HK-2 (cell line): ENCODE measurements around the gene COL8A1.
"Not testable (repeated sequence)": the region's sequence is repeated elsewhere in the genome, so short reads cannot be mapped to it uniquely, and the experiment has no call there.

ENCODE experiments used
- DNase-seq: peaks from one replicate; pipeline ENCODE4 v3.0.0-alpha.2; 2018; ENCODE audit not compliant: unreplicated experiment

Gene COL8A1

DNA sequence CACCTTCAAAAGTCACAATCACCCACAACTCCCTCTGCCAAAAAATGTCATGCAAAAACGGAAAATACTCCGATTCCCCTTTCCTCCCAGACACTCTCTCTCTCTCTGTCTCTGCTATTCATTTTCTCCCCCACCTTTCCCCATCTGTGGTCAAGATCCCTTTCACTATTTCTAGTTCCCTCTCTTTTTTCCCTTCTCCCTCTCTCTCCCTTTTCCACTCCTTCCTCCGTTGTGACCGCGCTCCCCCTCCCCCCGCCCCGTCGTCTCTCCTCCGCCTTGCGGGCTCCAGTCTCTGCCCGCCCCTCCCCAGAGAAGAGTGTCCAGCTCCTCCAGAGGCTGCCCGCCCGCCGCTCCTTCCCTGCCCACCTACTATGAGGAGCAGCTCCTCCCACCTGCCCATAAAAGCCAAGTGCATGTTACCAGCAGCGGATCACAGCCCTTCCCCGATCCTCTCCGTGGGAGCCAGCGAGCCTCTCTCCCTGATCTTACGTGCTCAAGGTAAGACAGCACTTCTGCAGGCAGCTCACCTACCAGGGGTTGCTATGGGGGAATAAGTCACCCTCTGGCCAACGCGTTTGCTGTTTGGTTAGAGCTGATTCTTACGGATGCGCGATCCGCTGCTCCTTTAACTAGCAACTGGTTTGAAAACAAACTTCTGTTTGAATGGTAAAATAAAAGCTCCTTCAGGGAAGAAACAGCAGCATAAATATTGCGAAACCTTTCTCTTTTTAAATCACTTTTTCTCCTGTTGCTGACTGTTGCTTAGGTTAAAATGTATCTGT, at the start of gene COL8A1:
COL8A1 (plus strand) TSS at position 428 of the 782 bp plus-strand sequence. CDS start 152,089 bp downstream, outside the sequence.
- peak; percentile 92 for DNase-seq

DNA sequence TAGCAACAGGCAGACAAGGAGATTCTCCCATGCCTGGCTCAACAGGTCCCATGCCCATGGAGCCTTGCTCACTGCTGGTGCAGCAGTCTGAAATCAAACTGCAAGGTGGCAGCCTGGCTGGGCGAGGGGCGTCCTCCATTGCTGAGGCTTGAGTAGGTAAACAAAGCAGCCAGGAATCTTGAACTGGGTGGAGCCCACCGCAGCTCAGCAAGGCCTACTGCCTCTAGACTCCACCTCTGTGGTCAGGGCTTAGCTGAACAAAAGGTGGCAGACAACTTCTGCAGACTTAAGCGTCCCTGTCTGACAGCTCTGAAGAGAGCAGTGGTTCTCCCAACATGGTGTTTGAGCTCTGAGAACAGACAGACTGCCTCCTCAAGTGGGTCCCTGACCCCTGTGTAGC, 49.2 kb upstream of the COL8A1 start:
- DNase-seq: not testable (repeated sequence)

GRCh38 chr3:99599894-99600293, 38.5 kb upstream of the COL8A1 start:
- no peak for DNase-seq

GRCh38 chr3:99601515-99601914, 36.9 kb upstream of the COL8A1 start:
- DNase-seq: no peak

DNA sequence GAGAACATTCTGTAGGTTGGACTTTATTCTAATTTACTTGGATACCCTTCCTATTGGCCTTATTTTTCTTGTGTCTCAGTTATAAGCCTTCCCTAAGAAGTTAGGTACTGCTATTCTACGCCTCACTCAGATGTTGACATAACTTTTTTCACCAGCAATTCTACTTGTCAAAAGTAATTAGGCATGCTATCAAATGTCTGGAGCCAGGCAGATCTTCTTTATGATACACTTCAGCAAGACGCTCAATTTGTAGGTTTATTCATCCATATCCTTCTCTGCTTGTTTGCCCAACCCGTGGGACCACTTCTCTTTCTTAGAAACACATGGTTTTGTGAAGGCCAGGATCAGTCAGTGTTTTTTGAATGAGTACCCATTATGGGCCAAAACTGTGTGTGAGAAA, 36.2 kb upstream of the COL8A1 start:
- no peak for DNase-seq

GRCh38 chr3:99607151-99607550, 31.2 kb upstream of the COL8A1 start:
- no peak for DNase-seq

GRCh38 chr3:99614768-99615167, 23.6 kb upstream of the COL8A1 start:
- DNase-seq: no peak

DNA sequence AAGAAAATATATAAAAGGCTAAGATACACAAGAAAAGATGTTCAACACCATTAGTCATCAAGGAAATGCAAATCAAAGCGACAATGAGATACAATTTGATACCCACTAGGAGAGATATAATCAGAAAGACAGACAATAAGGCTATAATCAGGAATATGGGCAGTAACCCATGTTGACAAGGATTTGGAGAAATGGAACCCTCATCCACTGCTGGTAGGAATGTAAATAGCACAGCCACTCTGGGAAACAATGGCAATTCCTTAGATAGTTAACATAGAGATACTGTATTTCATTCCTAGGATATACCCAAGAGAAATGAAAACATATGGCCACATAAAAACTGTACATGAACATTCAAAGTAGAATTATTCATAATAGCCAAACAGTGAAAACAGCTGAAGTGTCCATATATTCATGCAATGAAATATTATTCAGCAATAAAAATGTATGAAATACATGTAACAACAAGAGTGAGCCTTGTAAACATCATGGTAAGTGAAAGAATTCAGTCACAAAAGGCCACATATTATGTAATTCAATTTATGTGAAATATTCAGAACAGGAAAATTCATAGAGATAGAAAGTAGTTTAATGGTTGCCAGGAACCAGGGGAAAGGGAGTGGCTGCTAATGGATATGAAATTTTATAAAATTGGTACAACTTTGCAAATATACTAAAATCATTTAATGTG, 18.2 kb upstream of the COL8A1 start:
- no peak for DNase-seq

DNA sequence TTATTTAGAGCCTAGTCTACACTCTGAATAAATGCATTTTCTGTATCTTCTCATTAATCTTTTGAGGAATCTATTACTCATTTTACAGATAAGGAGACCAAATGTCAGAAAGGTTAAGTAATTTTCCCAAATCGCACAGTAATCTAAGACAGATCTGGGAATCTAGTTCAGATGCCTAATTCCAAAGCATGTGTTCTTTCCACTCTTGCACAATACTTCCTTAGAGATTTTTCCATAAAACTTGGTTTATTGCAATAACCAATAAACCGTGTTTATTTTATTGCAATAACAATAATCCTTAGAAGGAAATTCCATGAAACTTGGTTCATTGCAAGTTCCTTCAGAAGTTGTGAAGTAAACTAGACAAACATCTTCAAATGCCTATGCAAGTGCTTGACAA, 17.4 kb upstream of the COL8A1 start:
- DNase-seq: no peak

DNA sequence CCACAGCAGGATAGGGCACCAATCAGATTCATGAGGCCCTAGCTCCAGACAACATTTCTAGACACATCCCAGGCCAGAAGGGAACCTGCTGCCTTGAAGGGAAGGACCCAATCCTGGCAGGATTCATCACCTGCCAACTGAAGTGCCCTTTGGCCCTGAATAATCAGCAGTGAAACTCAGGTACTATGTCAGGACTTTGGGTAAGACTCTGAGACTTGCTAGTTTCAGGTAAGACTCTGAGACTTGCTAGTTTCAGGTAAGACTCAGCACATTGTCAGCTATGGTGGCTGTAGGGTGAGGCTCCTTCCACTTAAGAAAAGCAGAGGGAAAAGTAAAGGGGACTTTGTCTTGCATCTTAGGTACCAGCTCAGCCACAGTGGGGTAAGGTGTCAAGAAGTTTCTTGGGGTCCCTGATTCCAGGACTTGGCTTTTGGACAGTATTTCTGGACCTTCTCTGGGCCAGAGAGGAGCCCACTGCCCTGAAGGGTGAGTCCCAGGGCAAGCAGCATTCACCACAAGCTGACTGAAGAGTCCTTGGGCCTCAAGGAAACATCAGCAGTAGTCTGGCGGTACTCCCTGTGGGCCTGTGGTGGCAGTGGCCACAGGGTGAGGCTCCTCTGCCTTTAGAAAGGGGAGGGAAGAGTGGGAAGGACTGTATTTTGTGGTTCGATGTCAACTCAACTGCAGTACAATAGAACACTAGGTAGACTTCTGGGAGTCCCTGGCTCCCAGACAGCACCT, 13.7 kb upstream of the COL8A1 start:
- no peak for DNase-seq

DNA sequence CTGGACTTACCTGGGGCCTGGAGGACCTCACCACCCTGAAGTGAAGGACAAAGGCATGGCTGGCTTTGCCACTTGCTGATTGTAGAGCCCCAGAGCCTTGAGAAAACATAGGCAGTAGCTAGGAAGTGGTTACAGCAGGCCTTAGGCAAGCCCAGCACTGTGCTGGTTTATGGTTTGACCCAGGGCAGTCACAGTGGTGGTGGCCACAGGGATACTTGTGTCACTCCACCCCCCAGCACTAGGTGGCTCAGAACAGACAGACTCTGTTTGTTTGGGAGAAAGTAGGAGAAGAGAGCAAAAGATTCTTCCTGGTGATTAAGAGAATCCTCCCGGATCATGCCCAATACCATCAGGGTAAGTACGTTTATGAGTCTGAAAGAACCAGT, 13.2 kb upstream of the COL8A1 start:
- DNase-seq: no peak

DNA sequence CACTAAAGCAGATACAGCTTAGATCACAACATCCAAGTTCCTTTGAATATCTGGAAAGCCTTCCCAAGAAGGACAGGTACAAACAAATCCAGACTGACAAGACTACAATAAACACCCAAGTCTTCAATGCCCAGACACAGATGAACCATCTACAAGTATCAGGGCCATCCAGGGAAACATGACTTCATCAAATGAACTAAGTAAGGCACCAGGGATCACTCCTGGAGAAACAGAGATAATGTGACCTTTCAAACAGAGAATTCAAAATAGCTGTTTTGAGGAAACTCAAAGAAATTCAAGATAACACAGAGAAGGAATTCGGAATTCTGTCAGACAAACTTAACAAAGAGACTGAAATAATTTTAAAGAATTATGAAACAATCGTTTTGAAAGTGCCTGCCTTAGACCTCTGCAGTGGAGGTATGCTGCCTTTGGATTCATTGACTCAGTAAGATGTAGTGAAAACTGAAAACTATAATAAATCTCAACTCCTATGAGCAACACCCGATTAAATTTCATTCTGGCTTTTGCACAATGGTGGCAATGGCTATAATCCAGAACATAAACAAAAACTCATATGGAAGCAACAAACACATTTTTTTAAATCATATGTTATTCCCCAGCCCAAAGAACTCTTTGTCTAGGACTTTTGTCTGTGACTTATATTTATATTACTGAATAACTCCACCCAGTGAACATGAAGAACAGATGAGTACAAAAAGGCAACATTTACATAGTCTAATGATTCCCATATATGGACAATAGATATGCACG, 12.6 kb upstream of the COL8A1 start:
- DNase-seq: no peak

DNA sequence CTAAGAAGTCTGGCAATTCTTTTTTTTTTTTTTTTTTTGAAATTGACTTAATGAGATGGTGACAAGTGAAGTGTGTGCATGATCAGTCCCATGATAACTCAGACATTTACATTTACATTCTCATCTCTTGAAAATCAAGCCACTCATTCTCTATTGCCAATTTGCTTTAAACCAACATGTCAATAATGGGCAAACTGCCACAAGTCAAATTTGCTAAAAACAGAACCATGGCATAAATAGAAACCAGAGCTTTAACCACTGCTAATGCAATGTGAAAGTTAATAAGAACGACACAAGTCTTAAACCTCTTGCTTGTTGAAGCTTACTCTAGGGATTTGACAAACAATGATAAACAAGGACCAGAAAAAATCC, 12.0 kb upstream of the COL8A1 start:
- no peak for DNase-seq

DNA sequence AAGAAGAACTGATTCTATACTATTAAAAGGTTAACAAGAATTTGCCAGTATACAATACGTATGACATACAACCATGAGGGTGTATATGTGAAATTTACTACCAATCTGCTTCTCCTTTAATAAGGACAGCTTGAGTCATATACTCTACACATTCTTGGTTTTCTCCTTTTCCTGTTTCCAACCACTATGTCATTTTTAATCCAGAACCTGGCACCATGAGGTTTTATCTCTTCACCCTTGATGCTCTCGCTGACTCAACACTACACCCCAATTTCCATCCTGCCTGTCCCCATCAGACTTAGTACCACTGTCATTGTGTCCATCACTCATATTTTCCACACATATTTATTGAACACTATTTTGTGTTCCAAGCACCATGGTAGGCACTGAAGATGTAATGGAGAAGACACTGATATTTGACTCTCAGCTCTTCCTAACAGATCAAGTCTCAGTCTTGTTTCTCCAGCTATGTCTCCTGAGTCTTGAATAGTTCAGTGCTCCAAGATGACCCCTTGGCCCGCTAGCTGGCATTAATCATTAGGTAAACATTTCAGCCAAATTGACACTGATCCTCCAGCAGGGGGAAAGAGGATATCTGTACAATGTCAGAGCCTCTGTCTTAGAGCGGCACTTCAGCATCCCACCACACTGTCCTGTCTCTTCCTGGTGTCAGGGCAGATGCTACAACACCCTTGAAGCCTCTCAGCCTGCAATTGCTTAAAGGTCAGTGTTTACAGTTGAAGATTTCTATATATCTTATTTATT, 11.2 kb upstream of the COL8A1 start:
- DNase-seq: no peak

- no peak for DNase-seq
Measured at GRCh38 chr3:99630815-99631214, 7.6 kb upstream of the COL8A1 start.

DNA sequence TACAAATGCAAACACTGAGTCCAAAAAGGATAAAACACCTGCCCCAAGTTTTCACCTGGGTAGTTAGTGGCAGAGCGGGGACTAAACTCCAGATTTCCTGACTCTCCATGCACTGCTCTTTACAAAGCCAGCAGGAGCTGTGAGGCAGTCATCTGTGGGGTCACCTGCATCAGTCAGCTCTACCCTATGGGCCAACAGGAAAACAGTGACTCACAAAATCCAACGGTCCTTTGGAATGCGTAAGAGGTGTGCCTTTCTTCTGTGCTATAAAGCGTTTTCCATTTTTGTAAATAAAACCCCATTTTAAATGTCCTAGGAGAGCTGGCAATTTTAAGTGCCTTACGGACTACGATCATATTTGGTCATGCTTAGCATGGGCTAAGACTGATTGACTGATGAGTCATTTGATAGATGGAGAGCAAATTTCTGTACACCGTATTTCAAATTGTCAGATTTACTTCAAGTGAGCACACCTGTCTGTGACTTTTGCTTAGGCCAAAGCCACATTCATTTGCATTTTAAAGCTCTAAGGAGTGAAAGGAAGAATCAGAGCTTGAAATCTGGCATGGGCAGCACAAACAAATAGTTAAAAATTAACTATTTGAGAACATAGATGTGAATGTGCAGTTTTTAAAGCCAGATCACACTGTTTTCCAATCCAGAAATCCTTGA, 4.4 kb upstream of the COL8A1 start:
- DNase-seq: peak; percentile 35

DNA sequence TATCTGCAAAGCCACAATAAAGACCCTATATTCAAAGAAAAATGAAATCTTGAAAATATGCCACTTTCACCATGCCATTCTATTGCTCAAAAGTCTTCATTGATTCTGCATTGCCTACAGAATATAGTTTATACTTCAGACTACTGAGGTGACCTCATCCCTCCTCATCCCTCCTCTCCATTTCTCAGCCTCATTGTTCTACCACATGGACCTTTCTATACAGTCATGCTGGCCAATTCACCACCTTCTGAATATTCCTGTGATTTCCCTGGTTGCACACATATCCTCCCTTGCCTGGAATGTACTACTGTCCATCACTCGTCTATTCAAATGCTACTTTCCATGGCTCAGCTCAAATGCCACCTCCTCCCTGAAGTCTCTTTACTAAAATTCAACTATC, 3.5 kb upstream of the COL8A1 start:
- no peak for DNase-seq

GRCh38 chr3:99635348-99635747, 3.0 kb upstream of the COL8A1 start:
- no peak for DNase-seq

GRCh38 chr3:99637016-99637367, 1.4 kb upstream of the COL8A1 start:
- DNase-seq: peak; percentile 36

- DNase-seq: peak; percentile 49
Measured at GRCh38 chr3:99637368-99638111, 854 bp upstream of the COL8A1 start.
